K562 (cell line): ENCODE results near the gene C3. TPM values are rescaled to one million over a fixed set of nuclear protein-coding genes. Genes with fewer than 3 reads are reported as not detected.
A peak's percentile ranks its signal among the peaks of the same experiment; 100 is the strongest.

Experiments
- ATAC-seq: fragments of 200-7000 bp; cut with Tn5 transposase; 3 replicates; pipeline ENCODE4 v1.9.1; 2020; ENCODE audit warnings: moderate library complexity
- BruUV-seq: library from RNA; stranded (reverse); fragments of 400-500 nt; replicated peaks from 2 replicates; lab custom pipeline; 2021; lab: Mats Ljungman, UMichigan
- CTCF ChIA-PET: fragments of 300-600 bp; formaldehyde crosslinking; extraction: SDS; loops from one replicate; lab custom pipeline; 2021; ENCODE audit warnings: low intra/inter-chr PET ratio; lab: Yijun Ruan, JAX
- POLR2A ChIA-PET: fragments of 300-600, 350-650 bp; sonication (Branson Sonifier 250); formaldehyde crosslinking; extraction: SDS; loops from one replicate; lab custom pipeline; 2021; ENCODE audit warnings: antibody characterized with exemption, inconsistent platforms; lab: Yijun Ruan, JAX
- DNase-seq, 4 experiments: peaks; one replicate each; pipeline versions ENCODE4 v3.0.0 to v3.0.0-alpha.2; 2011 to 2018; ENCODE audit warnings: low spot score in 3 of 4, mixed read lengths in 3 of 4; ENCODE audit errors: extremely low read depth in 1 of 4
- FAIRE-seq: peaks from 2 replicates; lab custom pipeline; 2011; peaks lifted over from hg19 to GRCh38; lab: Jason Lieb, UNC
- H2AFZ ChIP-seq: 2 replicates; pipeline ENCODE4 v1.6.0; 2011; ENCODE audit warnings: low read depth, low read length, control low read depth, inconsistent platforms
- H3K27ac ChIP-seq: fragments of 200-600 bp; 3 replicates; pipeline ENCODE4 v1.8.0; 2011; ENCODE audit warnings: low read depth, mild to moderate bottlenecking, control low read depth, inconsistent platforms, low read length, moderate library complexity, mixed read lengths; ENCODE audit errors: extremely low read depth
- H3K27me3 ChIP-seq, 2 experiments: fragments of 300-600 bp in 1 of 2; 2 replicates in 1 of 2; 3 replicates in 1 of 2; pipeline versions ENCODE4 v1.6.0 to v1.8.0; 2011; ENCODE audit warnings: inconsistent platforms in 2 of 2, low read length in 2 of 2, mild to moderate bottlenecking in 1 of 2, mixed read lengths in 1 of 2, moderate library complexity in 1 of 2; ENCODE audit not compliant: control insufficient read depth in 2 of 2, insufficient read depth in 2 of 2
- H3K36me3 ChIP-seq: fragments of 300-600 bp; 3 replicates; pipeline ENCODE4 v1.8.0; 2011; ENCODE audit warnings: mild to moderate bottlenecking, low read length, inconsistent platforms; ENCODE audit not compliant: control insufficient read depth, insufficient read depth
- H3K4me1 ChIP-seq, 2 experiments: fragments of 200-600 bp in 1 of 2; replicated peaks in 1 of 2; 2 replicates in 1 of 2; 3 replicates in 1 of 2; pipeline versions ENCODE4 v1.5.1 to v1.8.0; 2011; ENCODE audit warnings: inconsistent platforms in 2 of 2, low read length in 2 of 2, mild to moderate bottlenecking in 1 of 2, mixed read lengths in 1 of 2, moderate library complexity in 1 of 2; ENCODE audit not compliant: control insufficient read depth in 2 of 2, insufficient read depth in 2 of 2
- H3K4me2 ChIP-seq: 2 replicates; pipeline ENCODE4 v1.6.1; 2011; ENCODE audit warnings: low read length, control low read depth, inconsistent platforms, mixed read lengths; ENCODE audit not compliant: insufficient read depth
- H3K4me3 ChIP-seq: fragments of 200-600 bp; sonication (generic), shearing (Covaris generic); 2 replicates; pipeline ENCODE4 v1.5.1; 2016; ENCODE audit warnings: control low read depth, inconsistent platforms
- H3K79me2 ChIP-seq: fragments of 200-600 bp; 3 replicates; pipeline ENCODE4 v1.8.0; 2011; ENCODE audit warnings: low read length, inconsistent platforms; ENCODE audit not compliant: control insufficient read depth, insufficient read depth
- H3K9ac ChIP-seq, 2 experiments: 2 replicates each; pipeline versions ENCODE4 v1.6.0 to v1.6.1; 2011; ENCODE audit warnings: low read depth in 2 of 2, low read length in 2 of 2, control low read depth in 1 of 2, inconsistent platforms in 1 of 2, mild to moderate bottlenecking in 1 of 2, mixed read lengths in 1 of 2; ENCODE audit not compliant: insufficient read depth in 1 of 2
- H3K9me1 ChIP-seq: one replicate; pipeline ENCODE4 v1.6.0; 2011; ENCODE audit warnings: inconsistent platforms, mild to moderate bottlenecking, low read length, moderate library complexity; ENCODE audit not compliant: control insufficient read depth, insufficient read depth
- H3K9me3 ChIP-seq: replicated peaks from 2 replicates; pipeline ENCODE4 v1.5.1; 2011; ENCODE audit warnings: low read depth, low read length, inconsistent platforms; ENCODE audit not compliant: control insufficient read depth, insufficient read depth
- H4K20me1 ChIP-seq: replicated peaks from 2 replicates; pipeline ENCODE4 v1.6.1; 2011; ENCODE audit warnings: low read length, inconsistent platforms, mixed read lengths; ENCODE audit not compliant: control insufficient read depth, insufficient read depth
- CBX3 ChIP-seq, 2 experiments: IDR thresholded peaks; 1 replicate in 1 of 2; 2 replicates in 1 of 2; pipeline ENCODE4 v1.6.1; 2012; ENCODE audit warnings: inconsistent platforms in 2 of 2, low read length in 2 of 2, borderline replicate concordance in 1 of 2, control low read depth in 1 of 2
- ELF1 ChIP-seq: fragments of 200-800 bp; sonication (Bioruptor generic); IDR thresholded peaks from 2 replicates; pipeline ENCODE4 v1.6.1; 2016; ENCODE audit warnings: missing genetic modification characterization, missing compliant biosample characterization
- JUN ChIP-seq, 2 experiments: sonication (generic) in 1 of 2; formaldehyde crosslinking in 1 of 2; IDR thresholded peaks; 2 replicates each; pipeline versions ENCODE4 v1.6.1 to v1.8.0; 2012 to 2022; ENCODE audit warnings: borderline replicate concordance in 2 of 2, mild to moderate bottlenecking in 2 of 2, improper control_type of control experiment in 1 of 2, low read depth in 1 of 2, low read length in 1 of 2, missing genetic modification reagents in 1 of 2
- NCOA2 ChIP-seq, 2 experiments: fragments of 450-650 bp; IDR thresholded peaks; 2 replicates each; pipeline ENCODE4 v1.6.1; 2018; ENCODE audit warnings: mild to moderate bottlenecking in 2 of 2, moderate library complexity in 1 of 2; ENCODE audit not compliant: partially characterized antibody in 2 of 2
- THRB ChIP-seq: fragments of 450-650 bp; formaldehyde crosslinking; conservative IDR thresholded peaks from 2 replicates; pipeline ENCODE4 v1.4.0; 2022; ENCODE audit warnings: mild to moderate bottlenecking, missing genetic modification characterization
- ZNF445 ChIP-seq: fragments of 250-450 bp; sonication (Bioruptor Pico); IDR thresholded peaks from 2 replicates; pipeline ENCODE4 v1.4.0; 2020; ENCODE audit warnings: low read depth, mild to moderate bottlenecking, moderate library complexity
- ZNF449 ChIP-seq: fragments of 250-450 bp; sonication (Bioruptor Pico); IDR thresholded peaks from 2 replicates; pipeline ENCODE4 v1.8.0; 2022; ENCODE audit warnings: moderate library complexity, mild to moderate bottlenecking, inconsistent platforms
- WGBS: fragments of 100-300 bp; shearing (Covaris generic); methylation state at CpG from one replicate; pipeline ENCODE4 v1.1.6; 2016; ENCODE audit warnings: low coverage, mixed read lengths; ENCODE audit not compliant: insufficient coverage; ENCODE audit errors: missing lambda C conversion rate; 5-methylcytosine and 5-hydroxymethylcytosine counted together
- in situ Hi-C: fragments of 300-500 bp; cut with MboI; formaldehyde crosslinking; loops from 4 replicates; pipeline ENCODE4 v1.15.0; 2018; ENCODE audit warnings: inconsistent platforms, mixed read lengths
- intact Hi-C: fragments of 100-400 bp; cut with micrococcal nuclease; formaldehyde crosslinking; loops from 2 replicates; pipeline ENCODE4 v1.14.2; 2022
- polyA plus RNA-seq, 8 experiments: library from polyadenylated mRNA; depleted of rRNA in 4 of 8; stranded (reverse) in 5 of 8; unstranded in 3 of 8; fragments of >200 nt; fragmentation: Nextera tagmentation in 2 of 8; fragmentation: Illumina TruSeq in 1 of 8; extraction: Ambion mirVana in 2 of 8; extraction: Trizol in 1 of 8; gene quantifications; 2 replicates each; pipeline versions ENCODE4 v1.2.1 to v1.2.3, GENCODE V29; 2011 to 2014; ENCODE audit warnings: inconsistent platforms in 1 of 8, missing spikeins in 1 of 8
- total RNA-seq, 7 experiments: library from RNA; depleted of rRNA in 6 of 7; stranded (reverse); fragments of >200 nt in 6 of 7; fragmentation: Illumina TruSeq in 2 of 7; extraction: Trizol in 2 of 7; gene quantifications; 2 replicates each; pipeline versions ENCODE4 v1.2.1 to v1.2.3, GENCODE V29; 2011 to 2021; ENCODE audit warnings: low replicate concordance in 1 of 7

Gene C3
- total and polyA plus RNA-seq, 9 of the 15 experiments (the other 6 are each of a cell fraction or from before 2014, with no cell fraction given) = 0.59 to 10.6 (median 2.2) TPM

- TF ChIP-seq ELF1 (0 out of 2 replicates have a peak, but pooled peaks have one; percentile 14), ZNF449 (CRISPR knock-in tag) (no peak), NCOA2 (IDR thresholded peaks at IDR 0.05; ENCODE audit: partially characterized antibody in 2 of 2) (no peak), JUN (IDR thresholded peaks at IDR 0.05; ENCODE audit: borderline replicate concordance, low read depth, low read length) (no peak), JUN (CRISPR knock-in tag; IDR thresholded peaks at IDR 0.05; ENCODE audit: borderline replicate concordance) (no peak), CBX3 (IDR thresholded peaks at IDR 0.05; ENCODE audit: borderline replicate concordance in 1 of 2, low read length in 2 of 2) (no peak), ZNF445 (CRISPR knock-in tag) (no peak), THRB (CRISPR knock-in tag) (no peak)
- H3K4me1 ChIP-seq = peaks cover 12 to 25% of the 10 kb centered on the region in 2 experiments
- H3K9me3 ChIP-seq = no peaks in the 10 kb centered on the region
- intact Hi-C loops = no loop called here
- DNase-seq (no peak), FAIRE-seq (peak; percentile 6), ATAC-seq (no peak)
- H3K9ac ChIP-seq = no peak overlapping the region
- H3K36me3 ChIP-seq = no peaks in the 10 kb centered on the region
- no peak overlapping the region for H2AFZ ChIP-seq
- no peaks in the 10 kb centered on the region for H3K79me2 ChIP-seq
- WGBS = 16% methylated on average over 16 of the region's 24 CpGs
- H3K27me3 ChIP-seq = peaks cover 7 to 26% of the 10 kb centered on the region in 2 experiments; a peak in 4 of 5 replicates
- ChIA-PET CTCF (no interaction called here), POLR2A (interaction anchor here (0.5 kb wide), 1 partner anchor 1689 kb away, joined by 3 read pairs; no protein-coding TSS in a partner anchor)
- BruUV-seq = no TSS peak
- no peak overlapping the region for H3K4me2 ChIP-seq
- H3K4me3 ChIP-seq = no peak overlapping the region
- 0 out of 2 replicates have a peak, but pooled peaks cover 5% of the 10 kb centered on the region for H4K20me1 ChIP-seq
- in situ Hi-C loops = no loop called here
- H3K9me1 ChIP-seq = no peaks in the 10 kb centered on the region
- H3K27ac ChIP-seq = no peak overlapping the region
Observed at GRCh38 chr19:6713773-6714692, 6.4 kb downstream of the C3 start.
